Ishikawa (cell line): ENCODE data around the gene ANKRD30A.

Source experiments
- CREB1 ChIP-seq: IDR thresholded peaks from 2 replicates; pipeline ENCODE4 v1.6.1; 2012; ENCODE audit warnings: low read depth
- RAD21 ChIP-seq: IDR thresholded peaks from 2 replicates; pipeline ENCODE4 v1.6.1; 2012; ENCODE audit warnings: low read depth
- TCF12 ChIP-seq: IDR thresholded peaks from 2 replicates; pipeline ENCODE4 v1.6.1; 2012; ENCODE audit warnings: low read depth
- TEAD4 ChIP-seq: IDR thresholded peaks from 2 replicates; pipeline ENCODE4 v1.6.1; 2012

- TF ChIP-seq TEAD4 = no peak
- no peak for TF ChIP-seq RAD21
- no peak for TF ChIP-seq TCF12
- TF ChIP-seq CREB1 = no peak
These were observed 254.6 kb downstream of the ANKRD30A start for GRCh38 chr10:37379991-37380390.
